Right cardiac atrium (tissue), 5 donors: ENCODE data around the gene SCG5. TPM values are rescaled to one million over a fixed set of nuclear protein-coding genes. Genes with fewer than 3 reads are reported as not detected.

Experiments used
- ATAC-seq, 2 donors: fragments of 200-7000 bp; cut with Tn5 transposase; one replicate each; pipeline versions ENCODE4 v1.8.0 to v1.9.1; 2020; ENCODE audit warnings: moderate library complexity in 2 of 2, mild to moderate bottlenecking in 1 of 2
- DNase-seq, 3 donors: peaks; one replicate each; pipeline ENCODE4 v3.0.0-alpha.2; 2020
- H3K27ac ChIP-seq: one replicate; pipeline ENCODE4 v1.5.1; 2013; ENCODE audit warnings: mild to moderate bottlenecking, low read length, control low read depth, moderate library complexity
- H3K27me3 ChIP-seq: one replicate; pipeline ENCODE4 v1.6.1; 2013; ENCODE audit not compliant: control insufficient read depth, insufficient read depth
- H3K4me1 ChIP-seq: one replicate; pipeline ENCODE4 v1.6.1; 2013; ENCODE audit warnings: low read length; ENCODE audit not compliant: control insufficient read depth, insufficient read depth
- H3K4me3 ChIP-seq: one replicate; pipeline ENCODE4 v1.5.1; 2013; ENCODE audit warnings: low read length, control low read depth
- H3K9me3 ChIP-seq: one replicate; pipeline ENCODE4 v1.6.1; 2013; ENCODE audit warnings: low read length; ENCODE audit not compliant: control insufficient read depth
- WGBS: extraction: QIAGEN DNeasy Blood & Tissue Kit; methylation state at CpG from one replicate; pipeline ENCODE4 v1.1.7; 2013; 5-methylcytosine and 5-hydroxymethylcytosine counted together
- intact Hi-C, 4 donors: fragments of 100-400 bp; cut with DNase I; formaldehyde crosslinking; loops; one replicate each; pipeline versions ENCODE4 v1.11.0 to v1.14.0; 2022 to 2023
- polyA plus RNA-seq: library from polyadenylated mRNA; stranded (reverse); fragments of 200-250 nt; gene quantifications from one replicate; pipeline ENCODE4 v1.2.3, GENCODE V29; 2013
- total RNA-seq, 4 donors: library from RNA; stranded (reverse); fragmentation: NEBNext Ultra II Directional; extraction: Animal tissue kit (Norgen Biotek cat#: 25700); gene quantifications; one replicate each; pipeline ENCODE4 v1.2.1, GENCODE V29; 2021
- donor health status: healthy with polysubstance abuse.
- donor health status: DM: no; HTN: yes; CAD: no.
- donor health status: DM: no; HTN: no; CAD: no.
- donor health status: DM: no; HTN: yes; CAD: no; lungs with severe emphysema.
- donor health status: DM: yes; HTN: yes; CAD: no.

SCG5 gene
- total and polyA plus RNA-seq, 5 donors: 0.37 to 0.68 (median 0.47) TPM; not detected in 1

GRCh38 chr15:32642667-32643435 is 1.3 kb downstream of the SCG5 start:
- H3K4me1 ChIP-seq: no peaks in the 10 kb centered on the region
- 69% methylated on average over 5 of the region's 5 CpGs for WGBS
- intact Hi-C loops: no loop called here

GRCh38 chr15:32643907-32644445 is 2.5 kb downstream of the SCG5 start:
- H3K27ac ChIP-seq: no peak overlapping the region
- DNase-seq (no peak), ATAC-seq (no peak)
- WGBS: 95% methylated on average over 1 of the region's 1 CpG
- intact Hi-C loops: no loop called here
- no peak overlapping the region for H3K4me3 ChIP-seq
- H3K9me3 ChIP-seq: no peaks in the 10 kb centered on the region
- H3K4me1 ChIP-seq: no peaks in the 10 kb centered on the region
- H3K27me3 ChIP-seq: no peaks in the 10 kb centered on the region

More at GRCh38 chr15:32642667-32643435, 1.3 kb downstream of the SCG5 start:
- Histone ChIP-seq H3K27ac (no peak overlapping the region), H3K27me3 (no peaks in the 10 kb centered on the region), H3K9me3 (no peaks in the 10 kb centered on the region), H3K4me3 (no peak overlapping the region)
- DNase-seq: no peak
- ATAC-seq: no peak

DNA sequence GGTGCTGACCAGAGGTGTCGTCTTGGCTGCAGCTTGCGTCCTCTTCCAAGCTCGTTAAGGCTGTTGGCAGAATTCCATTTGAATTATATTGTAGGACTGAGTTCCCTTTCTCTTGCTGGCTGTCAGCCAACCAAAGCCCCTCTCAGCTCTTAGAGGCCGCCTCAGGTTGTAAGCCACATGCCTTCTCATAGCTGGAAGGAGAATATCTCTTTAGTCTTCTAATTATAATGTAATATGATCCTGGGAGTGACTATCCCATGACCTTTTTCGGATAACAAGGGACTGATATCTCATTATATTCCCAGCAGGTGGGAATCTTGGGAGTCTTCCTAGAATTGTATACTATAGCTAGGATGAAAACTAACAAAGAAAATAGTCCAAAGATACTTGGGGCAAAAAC is 4.8 kb downstream of the SCG5 start:
- Histone ChIP-seq H3K4me1 (no peaks in the 10 kb centered on the region), H3K4me3 (no peak overlapping the region), H3K27me3 (no peaks in the 10 kb centered on the region), H3K9me3 (no peaks in the 10 kb centered on the region), H3K27ac (no peak overlapping the region)
- no peak for ATAC-seq
- WGBS: 48% methylated on average over 5 of the region's 5 CpGs
- intact Hi-C loops: no loop called here
- DNase-seq: no peak

DNA sequence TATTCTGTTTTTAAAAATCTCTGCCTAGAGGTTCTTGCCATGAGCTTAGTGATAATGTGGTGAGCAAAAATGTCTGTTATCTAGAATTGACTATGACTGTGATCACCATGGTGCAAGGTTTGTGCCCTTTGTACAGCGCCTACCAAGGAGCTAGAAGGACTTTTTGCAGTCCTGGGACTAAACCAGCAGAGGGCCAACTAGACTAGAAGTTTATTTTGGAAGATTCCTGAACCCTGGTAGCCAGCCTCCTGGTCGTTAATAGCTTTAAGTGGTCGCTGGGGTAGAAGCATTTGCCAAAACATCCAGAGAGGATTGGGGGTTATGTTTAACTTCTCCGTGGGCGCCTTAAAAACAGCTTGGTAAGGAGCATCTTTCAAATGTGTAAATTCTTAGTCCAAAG is 7.8 kb downstream of the SCG5 start:
- H3K4me1 ChIP-seq: no peaks in the 10 kb centered on the region
- no peaks in the 10 kb centered on the region for H3K27me3 ChIP-seq
- H3K4me3 ChIP-seq: no peak overlapping the region
- intact Hi-C loops: no loop called here
- no peak for DNase-seq
- no peak for ATAC-seq
- WGBS: 65% methylated on average over 5 of the region's 5 CpGs
- no peak overlapping the region for H3K27ac ChIP-seq
- H3K9me3 ChIP-seq: no peaks in the 10 kb centered on the region

DNA sequence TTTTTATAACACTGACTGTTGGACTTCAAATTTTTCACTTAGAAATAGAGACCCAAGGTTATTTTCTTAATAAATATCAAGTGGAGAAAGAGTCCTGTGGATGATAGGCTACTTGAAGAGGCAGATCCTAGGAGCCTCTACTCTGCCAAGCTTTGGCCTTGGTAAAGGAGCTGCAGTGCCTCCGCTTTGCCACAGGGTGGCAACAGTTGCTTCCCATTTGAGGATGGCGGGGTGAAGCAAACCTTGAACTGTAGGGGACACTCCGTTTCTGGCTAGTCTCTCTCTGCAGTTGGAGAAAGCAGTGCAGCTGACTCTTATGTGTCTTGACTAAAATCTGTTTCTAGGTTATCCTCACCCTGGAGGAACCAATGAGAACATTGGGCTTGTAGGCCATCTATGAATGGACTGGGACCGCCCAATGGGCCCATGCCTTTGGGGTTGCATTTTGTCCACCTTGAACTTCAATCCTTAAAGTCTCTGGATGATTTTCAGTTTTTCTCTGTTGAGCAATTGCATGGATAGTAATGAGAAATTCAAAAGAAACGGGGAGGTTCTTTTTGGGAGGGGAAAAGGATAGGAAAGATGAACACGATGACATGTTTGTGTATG is 9.8 kb downstream of the SCG5 start:
- 40% methylated on average over 6 of the region's 6 CpGs for WGBS
- no peak overlapping the region for H3K27ac ChIP-seq
- H3K27me3 ChIP-seq: no peaks in the 10 kb centered on the region
- no peaks in the 10 kb centered on the region for H3K4me1 ChIP-seq
- intact Hi-C loops: loop anchor here in 1 of 4 donors (10.0 kb wide), 3 partner anchors 313 to 483 kb away; no protein-coding TSS in a partner anchor
- DNase-seq (no peak), ATAC-seq (peak; percentile 39 to 45)
- H3K4me3 ChIP-seq: no peak overlapping the region
- H3K9me3 ChIP-seq: no peaks in the 10 kb centered on the region

DNA sequence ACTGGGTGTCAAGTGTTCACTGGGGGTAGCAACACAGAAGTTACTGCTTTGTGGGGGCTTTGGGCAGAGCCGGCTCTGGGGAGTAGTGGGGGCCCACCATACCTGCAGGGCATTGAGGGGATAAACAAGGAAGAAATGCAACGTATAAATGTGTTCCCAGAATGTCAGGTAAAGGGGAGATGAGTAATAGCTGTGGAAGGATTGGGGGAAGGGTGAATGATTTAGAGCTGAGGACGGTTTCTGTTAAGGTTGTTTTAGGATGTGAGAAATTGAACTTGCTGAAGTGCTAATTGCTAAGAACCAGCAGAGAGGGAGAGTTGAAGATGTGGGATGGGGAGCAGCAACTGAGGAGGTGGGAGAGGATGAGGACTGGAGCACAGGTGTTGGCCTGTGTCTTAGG is 10.7 kb downstream of the SCG5 start:
- ATAC-seq: no peak
- WGBS: 79% methylated on average over 3 of the region's 3 CpGs
- DNase-seq: no peak
- Histone ChIP-seq H3K9me3 (no peaks in the 10 kb centered on the region), H3K27ac (no peak overlapping the region), H3K4me3 (no peak overlapping the region), H3K27me3 (no peaks in the 10 kb centered on the region), H3K4me1 (no peaks in the 10 kb centered on the region)
- intact Hi-C loops: loop anchor here in 1 of 4 donors (10.0 kb wide), 3 partner anchors 313 to 483 kb away; no protein-coding TSS in a partner anchor

- Histone ChIP-seq H3K9me3 (no peaks in the 10 kb centered on the region), H3K4me3 (no peak overlapping the region), H3K27ac (no peak overlapping the region), H3K27me3 (no peaks in the 10 kb centered on the region), H3K4me1 (peaks cover 3% of the 10 kb centered on the region)
- intact Hi-C loops: loop anchor here in 1 of 4 donors (10.0 kb wide), 3 partner anchors 309 to 479 kb away; no protein-coding TSS in a partner anchor
- WGBS: 57% methylated on average over 4 of the region's 4 CpGs
- ATAC-seq (no peak), DNase-seq (no peak)
Measured at GRCh38 chr15:32656091-32656490, 14.6 kb downstream of the SCG5 start.

DNA sequence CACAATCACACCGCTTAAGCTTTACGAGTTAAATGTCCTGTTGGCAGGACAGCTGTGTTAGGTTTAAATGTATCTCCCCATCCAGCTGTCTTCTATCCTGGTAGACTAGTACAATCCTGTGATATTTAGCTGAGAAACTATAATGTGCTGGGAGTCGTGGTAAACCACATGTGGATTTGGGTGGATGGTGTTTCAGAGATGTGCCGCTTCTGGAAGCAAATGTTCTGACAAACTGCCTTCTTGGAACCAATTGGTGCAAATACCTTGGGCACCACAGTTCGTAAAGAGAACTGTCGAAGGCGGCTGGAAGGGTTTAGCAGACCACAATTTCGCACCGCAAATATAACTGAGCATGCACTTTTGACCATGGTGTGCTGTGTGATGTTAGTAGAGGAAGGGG is 15.0 kb downstream of the SCG5 start:
- Histone ChIP-seq H3K27me3 (no peaks in the 10 kb centered on the region), H3K27ac (no peak overlapping the region), H3K9me3 (no peaks in the 10 kb centered on the region), H3K4me1 (peaks cover 3% of the 10 kb centered on the region), H3K4me3 (no peak overlapping the region)
- DNase-seq (no peak), ATAC-seq (no peak)
- intact Hi-C loops: loop anchor here in 1 of 4 donors (10.0 kb wide), 3 partner anchors 308 to 478 kb away; no protein-coding TSS in a partner anchor
- WGBS: 91% methylated on average over 9 of the region's 9 CpGs

GRCh38 chr15:32657198-32657883 is 15.8 kb downstream of the SCG5 start:
- Histone ChIP-seq H3K4me1 (peaks cover 3% of the 10 kb centered on the region), H3K9me3 (no peaks in the 10 kb centered on the region), H3K4me3 (no peak overlapping the region), H3K27me3 (no peaks in the 10 kb centered on the region), H3K27ac (no peak overlapping the region)
- DNase-seq (no peak), ATAC-seq (no peak)
- 70% methylated on average over 5 of the region's 5 CpGs for WGBS
- intact Hi-C loops: loop anchor here in 1 of 4 donors (10.0 kb wide), 3 partner anchors 307 to 477 kb away; no protein-coding TSS in a partner anchor

DNA sequence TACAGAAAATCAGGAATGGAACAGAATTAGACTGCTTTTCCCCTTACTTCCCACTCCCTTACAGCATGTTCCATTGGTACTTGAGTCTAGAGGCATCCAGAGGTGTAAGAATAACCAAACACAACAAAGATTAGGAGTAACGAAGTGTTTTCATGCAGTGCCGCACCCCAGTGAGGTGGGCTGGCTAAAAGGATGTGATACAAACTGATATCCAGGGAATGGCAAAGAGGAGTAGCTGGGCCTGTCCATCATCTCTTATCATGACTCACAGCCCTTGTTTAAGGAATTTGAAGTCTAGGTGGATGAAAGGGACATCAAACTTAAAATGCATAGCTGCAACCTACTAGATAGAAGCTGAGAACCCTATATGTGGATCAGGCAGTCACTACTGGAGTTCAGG is 16.4 kb downstream of the SCG5 start:
- H3K27ac ChIP-seq: no peak overlapping the region
- no peaks in the 10 kb centered on the region for H3K27me3 ChIP-seq
- WGBS: 85% methylated on average over 2 of the region's 2 CpGs
- H3K9me3 ChIP-seq: no peaks in the 10 kb centered on the region
- ATAC-seq: no peak
- DNase-seq: no peak
- H3K4me3 ChIP-seq: no peak overlapping the region
- intact Hi-C loops: loop anchor here in 1 of 4 donors (10.0 kb wide), 3 partner anchors 307 to 477 kb away; no protein-coding TSS in a partner anchor
- H3K4me1 ChIP-seq: peaks cover 3% of the 10 kb centered on the region
